ENCODE measurements around the gene VEGFD. TPM values are rescaled to one million over a fixed set of nuclear protein-coding genes. Genes with fewer than 3 reads are reported as not detected.

The VEGFD gene
- total and polyA plus RNA-seq, 4 donors, result 0.33 to 3.2 (median 0.41) TPM

Other genes with a start within 250 kb of the VEGFD start
- 1 to 10 TPM; 1.9 to 7.9 TPM for gene ASB9, start 114.3 kb downstream of the VEGFD start, total RNA-seq
- 1 to 10 TPM; 1.4 to 2.9 TPM for gene ASB9, start 114.3 kb downstream of the VEGFD start, polyA plus RNA-seq (ENCODE audit: insufficient read length in 2 of 2)
- under 1 TPM; 0.06 to 0.10 TPM for gene ASB11, start 68.8 kb downstream of the VEGFD start, total RNA-seq
- gene ASB11, start 68.8 kb downstream of the VEGFD start, polyA plus RNA-seq (ENCODE audit: insufficient read length in 2 of 2), result not detected
- gene PIGA, start 48.9 kb downstream of the VEGFD start, total RNA-seq, result 10 to 100 TPM; 12.4 to 18.9 TPM
- gene PIGA, start 48.9 kb downstream of the VEGFD start, polyA plus RNA-seq (ENCODE audit: insufficient read length in 2 of 2), result 10 to 100 TPM; 10.8 to 11.2 TPM
- gene PIR, start 108.9 kb upstream of the VEGFD start, total RNA-seq, result 1 to 10 TPM; 6.7 to 9.9 TPM
- gene PIR, start 108.9 kb upstream of the VEGFD start, polyA plus RNA-seq (ENCODE audit: insufficient read length in 2 of 2), result 1 to 10 TPM; 5.3 to 8.5 TPM
- 1 to 10 TPM; 1.4 to 2.9 TPM for gene BMX, start 116.4 kb upstream of the VEGFD start, total RNA-seq
- gene BMX, start 116.4 kb upstream of the VEGFD start, polyA plus RNA-seq (ENCODE audit: insufficient read length in 2 of 2), result under 1 TPM; 0.32 to 0.35 TPM
- gene ACE2, start 216.5 kb upstream of the VEGFD start, total RNA-seq, result 1 to 10 TPM in 1 of 2 donors, under 1 TPM in 1; 0.30 to 1.9 TPM
- gene ACE2, start 216.5 kb upstream of the VEGFD start, polyA plus RNA-seq (ENCODE audit: insufficient read length in 2 of 2), result under 1 TPM; 0.19 to 0.29 TPM

Data from spinal cord (tissue), 4 donors.